T-helper 2 cell treated with Interferon-gamma antibody and Interleukin-4, amounts not matched to agents 100 ng/mL and 5 ng/mL, for 36 hours (primary cell): ENCODE data around the gene MALAT1. TPM values are rescaled to one million over a fixed set of nuclear protein-coding genes. Genes with fewer than 3 reads are reported as not detected.
"Not testable (repeated sequence)": the region's sequence is repeated elsewhere in the genome, so short reads cannot be mapped to it uniquely, and the experiment has no call there.

Experiments
- intact Hi-C: fragments of 100-400 bp; cut with micrococcal nuclease; formaldehyde crosslinking; loops from one replicate; pipeline ENCODE4 v1.15.1; 2023
- total RNA-seq: library from RNA; stranded (reverse); gene quantifications from 2 replicates; pipeline ENCODE4 v1.2.3, GENCODE V29; 2022

The MALAT1 gene
- 6,337 and 6,385 TPM in 2 replicates for total RNA-seq

DNA sequence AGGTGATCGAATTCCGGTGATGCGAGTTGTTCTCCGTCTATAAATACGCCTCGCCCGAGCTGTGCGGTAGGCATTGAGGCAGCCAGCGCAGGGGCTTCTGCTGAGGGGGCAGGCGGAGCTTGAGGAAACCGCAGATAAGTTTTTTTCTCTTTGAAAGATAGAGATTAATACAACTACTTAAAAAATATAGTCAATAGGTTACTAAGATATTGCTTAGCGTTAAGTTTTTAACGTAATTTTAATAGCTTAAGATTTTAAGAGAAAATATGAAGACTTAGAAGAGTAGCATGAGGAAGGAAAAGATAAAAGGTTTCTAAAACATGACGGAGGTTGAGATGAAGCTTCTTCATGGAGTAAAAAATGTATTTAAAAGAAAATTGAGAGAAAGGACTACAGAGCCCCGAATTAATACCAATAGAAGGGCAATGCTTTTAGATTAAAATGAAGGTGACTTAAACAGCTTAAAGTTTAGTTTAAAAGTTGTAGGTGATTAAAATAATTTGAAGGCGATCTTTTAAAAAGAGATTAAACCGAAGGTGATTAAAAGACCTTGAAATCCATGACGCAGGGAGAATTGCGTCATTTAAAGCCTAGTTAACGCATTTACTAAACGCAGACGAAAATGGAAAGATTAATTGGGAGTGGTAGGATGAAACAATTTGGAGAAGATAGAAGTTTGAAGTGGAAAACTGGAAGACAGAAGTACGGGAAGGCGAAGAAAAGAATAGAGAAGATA, at the start of gene MALAT1:
MALAT1 (plus strand) TSS at position 69 of the 736 bp plus-strand sequence.
- intact Hi-C loops = no loop called here

DNA sequence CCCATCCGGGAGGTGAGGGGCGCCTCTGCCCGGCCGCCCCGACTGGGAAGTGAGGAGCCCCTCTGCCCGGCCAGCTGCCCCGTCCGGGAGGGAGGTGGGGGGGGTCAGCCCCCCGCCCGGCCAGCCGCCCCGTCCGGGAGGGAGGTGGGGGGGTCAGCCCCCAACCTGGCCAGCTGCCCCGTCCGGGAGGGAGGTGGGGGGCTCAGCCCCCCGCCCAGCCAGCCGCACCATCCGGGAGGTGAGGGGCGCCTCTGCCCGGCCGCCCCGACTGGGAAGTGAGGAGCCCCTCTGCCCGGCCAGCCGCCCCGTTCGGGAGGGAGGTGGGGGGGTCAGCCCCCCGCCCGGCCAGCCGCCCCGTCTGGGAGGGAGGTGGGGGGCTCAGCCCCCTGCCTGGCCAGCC, 47.5 kb upstream of the MALAT1 start:
- intact Hi-C loops = not testable (repeated sequence)

DNA sequence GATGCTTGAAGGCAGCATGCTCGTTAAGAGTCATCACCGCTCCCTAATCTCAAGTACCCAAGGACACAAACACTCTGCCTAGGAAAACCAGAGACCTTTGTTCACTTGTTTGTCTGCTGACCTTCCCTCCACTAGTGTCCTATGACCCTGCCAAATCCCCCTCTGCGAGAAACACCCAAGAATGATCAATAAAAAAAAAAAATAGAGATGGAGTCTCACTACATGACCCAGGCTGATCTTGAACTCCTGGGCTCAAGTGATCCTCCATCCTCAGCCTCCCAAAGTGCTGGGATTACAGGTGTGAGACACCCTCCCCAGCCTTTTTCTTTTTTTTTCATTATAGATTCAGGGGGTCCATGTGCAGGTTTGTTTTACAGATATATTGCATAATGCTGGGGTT, 46.6 kb upstream of the MALAT1 start:
- intact Hi-C loops = not testable (repeated sequence)

DNA sequence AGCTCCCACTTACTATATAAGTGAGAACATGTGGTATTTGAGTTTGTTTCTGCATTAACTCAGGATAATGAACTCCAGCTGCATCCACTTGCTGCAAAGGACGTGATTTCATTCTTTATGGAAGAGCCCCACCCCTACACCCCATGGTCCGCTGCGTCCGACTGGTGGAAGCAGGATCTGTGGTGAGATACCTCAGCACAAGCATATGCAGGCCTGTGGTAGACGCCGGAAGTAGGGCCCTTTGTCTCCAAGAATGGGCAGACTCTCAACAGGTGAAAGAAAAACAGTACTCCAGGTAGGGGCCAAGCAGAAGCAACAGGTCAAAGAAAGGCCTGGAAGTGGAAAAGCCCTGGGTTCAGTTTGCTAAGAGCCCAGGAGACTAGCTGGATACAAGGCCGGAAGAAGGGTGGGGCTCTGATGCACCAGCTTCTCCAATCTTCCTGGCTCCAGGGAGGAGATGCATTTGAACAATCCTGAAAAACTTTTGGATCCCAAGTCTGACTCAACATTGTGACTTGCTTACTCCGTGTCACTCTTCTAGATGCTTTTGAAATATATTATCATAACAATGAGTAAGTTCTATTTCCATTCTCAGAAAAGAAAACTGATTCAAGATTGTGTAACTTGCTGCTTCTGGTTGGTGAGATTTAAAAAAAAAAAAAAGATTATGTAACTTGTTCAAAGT, 45.9 kb upstream of the MALAT1 start:
- intact Hi-C loops = no loop called here

DNA sequence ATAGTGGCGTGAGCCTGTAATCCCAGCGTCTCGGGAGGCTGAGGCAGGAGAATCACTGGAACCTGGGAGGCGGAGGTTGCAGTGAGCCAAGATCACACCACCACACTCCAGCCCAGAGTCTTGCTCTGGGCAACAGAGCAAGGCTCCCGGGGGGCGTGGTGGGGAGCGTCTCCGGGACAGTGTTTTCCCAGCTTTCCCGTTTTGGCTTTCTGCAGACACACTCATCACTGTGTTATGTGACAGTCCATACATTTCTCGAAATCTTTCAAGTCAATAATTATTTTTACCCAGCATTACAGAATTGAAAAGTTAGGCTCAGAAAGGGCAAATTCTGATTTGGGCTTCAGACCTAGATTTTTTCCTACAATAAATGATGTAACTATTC, 44.5 kb upstream of the MALAT1 start:
- intact Hi-C loops = loop anchor here (2.0 kb wide), 1 partner anchor 22 kb away; no protein-coding TSS in a partner anchor

DNA sequence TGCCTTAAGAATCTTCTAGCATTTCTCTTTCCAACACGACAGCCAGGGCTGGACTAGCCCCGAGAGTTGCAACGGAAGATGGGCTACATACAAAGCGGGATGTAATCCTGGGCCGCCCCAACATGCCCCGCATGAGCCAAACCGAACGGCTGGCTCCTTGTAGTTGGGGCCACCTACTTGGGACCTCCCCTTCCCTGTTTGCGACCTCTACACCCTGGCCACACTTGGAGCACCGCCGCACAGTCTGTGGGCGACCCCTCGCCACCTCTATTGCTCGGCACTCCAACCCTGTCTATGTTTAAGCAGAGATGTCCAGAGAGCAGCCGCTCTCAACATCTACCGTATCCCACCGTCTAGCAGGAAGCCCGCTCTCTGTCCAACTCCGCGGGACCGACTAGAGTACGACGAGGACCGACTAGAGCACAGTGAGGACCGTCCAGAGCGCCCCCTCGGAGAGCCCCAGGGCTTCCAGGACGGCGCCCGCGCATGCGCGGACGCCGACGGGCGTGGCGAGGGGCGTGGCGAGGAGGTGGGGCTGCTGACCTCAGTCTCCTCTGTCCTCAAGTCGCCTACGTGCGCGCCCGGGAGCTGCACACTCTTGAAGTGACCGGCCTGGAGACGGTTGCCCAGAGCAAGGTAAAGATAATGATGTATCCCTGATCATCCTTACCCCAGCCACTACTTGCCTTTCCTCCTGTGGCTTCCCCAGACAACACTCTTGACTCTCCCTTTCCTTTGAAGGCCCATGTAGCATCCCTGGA, 44.0 kb upstream of the MALAT1 start:
- intact Hi-C loops = loop anchor here (2.0 kb wide), 1 partner anchor 22 kb away; no protein-coding TSS in a partner anchor

DNA sequence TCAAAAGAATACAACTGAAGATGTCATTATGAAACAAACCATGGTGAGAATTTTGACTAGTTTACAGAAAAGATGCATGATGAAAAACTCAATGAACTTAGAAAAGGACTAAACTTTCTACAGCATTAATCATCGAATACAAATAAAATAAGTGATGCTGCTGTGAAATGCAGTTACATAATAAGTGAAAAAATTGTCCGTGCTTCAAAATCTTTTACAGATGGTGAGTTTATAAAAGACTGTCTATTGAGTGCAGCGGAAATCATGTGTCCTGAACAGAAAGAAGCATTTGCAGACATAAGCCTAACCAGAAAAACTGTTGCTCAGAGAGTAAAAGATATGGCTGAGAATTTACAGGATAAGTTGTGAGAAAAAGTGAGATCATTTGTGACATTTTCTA, 42.4 kb upstream of the MALAT1 start:
- intact Hi-C loops = no loop called here

DNA sequence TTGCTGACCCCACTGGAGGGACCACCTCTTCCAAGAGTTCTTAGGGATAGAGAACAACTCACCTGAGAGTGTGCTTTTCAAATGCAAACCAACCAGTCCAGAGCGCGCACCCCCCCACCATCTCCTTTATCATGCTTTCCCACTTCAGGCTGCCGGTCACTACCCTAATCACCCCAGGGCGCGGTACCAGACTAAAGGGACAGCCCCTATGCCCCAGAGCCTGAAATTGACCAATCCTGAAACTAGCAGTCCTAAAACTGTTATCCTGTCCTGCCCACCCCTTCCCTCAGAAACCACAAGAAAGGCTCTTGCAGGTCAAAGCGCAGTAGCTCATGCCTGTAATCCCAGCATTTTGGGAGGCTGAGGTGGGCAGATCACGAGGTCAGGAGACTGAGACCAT, 39.3 kb upstream of the MALAT1 start:
- intact Hi-C loops = no loop called here

DNA sequence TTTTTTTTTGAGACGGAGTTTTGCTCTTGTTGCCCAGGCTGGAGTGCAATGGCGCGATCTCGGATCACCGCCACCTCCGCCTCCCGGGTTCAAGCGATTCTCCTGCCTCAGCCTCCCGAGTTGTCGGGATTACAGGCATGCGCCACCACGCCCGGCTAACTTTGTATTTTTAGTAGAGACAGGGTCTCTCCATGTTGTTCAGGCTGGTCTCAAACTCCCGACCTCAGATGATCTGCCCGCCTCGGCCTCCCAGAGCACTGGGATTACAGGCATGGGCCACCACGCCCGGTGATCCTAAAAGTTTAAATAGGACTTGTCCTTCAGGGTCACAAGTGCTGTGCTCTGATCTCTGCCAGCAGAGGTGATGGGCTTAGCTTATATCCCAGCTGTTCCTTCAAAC, 33.4 kb upstream of the MALAT1 start:
- intact Hi-C loops = not testable (repeated sequence)

DNA sequence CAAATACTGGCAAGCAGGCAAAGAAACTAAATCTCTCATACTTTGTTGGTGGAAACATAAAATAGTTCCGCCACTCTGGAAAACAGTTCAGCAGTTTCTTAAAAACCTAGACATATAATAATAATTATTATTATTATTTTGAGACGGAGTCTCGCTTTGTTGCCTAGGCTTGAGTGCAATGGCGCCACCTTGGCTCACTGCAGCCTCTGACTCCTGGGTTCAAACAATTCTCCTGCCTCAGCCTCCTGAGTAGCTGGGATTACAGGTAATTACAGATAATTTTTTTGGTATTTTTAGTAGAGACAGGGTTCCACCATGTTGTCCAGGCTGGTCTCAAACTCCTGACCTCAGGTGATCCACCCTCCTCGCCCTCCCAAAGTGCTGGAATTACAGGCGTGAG, 31.5 kb upstream of the MALAT1 start:
- intact Hi-C loops = not testable (repeated sequence)

DNA sequence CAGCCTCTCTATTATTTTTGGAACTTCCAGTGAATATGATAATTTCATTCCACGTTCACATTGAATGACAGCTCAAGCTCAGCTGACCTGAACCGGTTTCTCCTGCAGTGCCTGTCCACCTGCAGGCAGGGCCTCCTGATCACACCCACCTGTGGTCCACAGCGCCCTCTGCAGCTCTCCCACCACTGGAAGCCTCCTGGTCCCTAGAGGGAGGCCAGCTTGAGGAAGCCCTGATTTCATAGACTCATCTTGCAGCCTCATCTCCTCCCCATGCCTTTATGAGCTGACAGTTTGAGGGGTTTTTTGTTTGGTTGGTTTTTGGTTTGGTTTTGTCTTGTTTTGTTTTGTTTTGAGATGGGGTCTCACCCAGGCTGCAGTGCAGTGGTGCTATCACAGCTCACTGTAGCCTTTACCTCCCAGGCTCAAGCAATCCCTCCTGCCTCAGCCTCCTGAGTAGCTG, 29.9 kb upstream of the MALAT1 start:
- intact Hi-C loops = no loop called here

DNA sequence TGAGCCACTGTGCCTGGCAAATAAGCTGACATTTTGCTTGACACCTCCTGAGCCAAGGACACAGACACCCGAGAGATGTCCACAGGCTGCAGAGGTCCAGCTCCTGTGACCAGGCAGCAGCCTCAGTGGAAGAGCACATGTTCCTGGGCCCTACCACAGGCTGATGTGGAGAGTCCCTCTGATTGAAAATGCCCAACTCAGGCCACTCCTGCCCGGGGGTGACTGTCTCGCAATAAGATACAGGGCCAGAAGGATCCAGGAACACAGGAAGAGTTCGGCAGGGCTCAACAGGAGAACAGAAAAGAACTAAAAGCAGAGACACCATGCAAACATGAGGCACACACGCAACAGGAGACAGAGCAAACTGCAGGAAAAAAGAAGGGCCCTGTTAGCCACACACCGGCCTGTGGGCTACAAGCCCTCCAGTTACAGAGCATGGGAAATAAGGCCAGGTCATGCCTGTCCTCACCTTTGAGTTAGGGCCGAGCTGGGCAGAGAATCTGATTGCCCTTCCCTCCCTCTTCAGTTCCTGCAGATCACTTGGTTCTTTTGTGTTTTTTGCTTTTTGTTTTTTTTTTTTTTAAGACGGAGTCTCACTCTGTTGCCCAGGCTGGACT, 28.3 kb upstream of the MALAT1 start:
- intact Hi-C loops = loop anchor here (5.0 kb wide), 1 partner anchor 38 kb away; no protein-coding TSS in a partner anchor

DNA sequence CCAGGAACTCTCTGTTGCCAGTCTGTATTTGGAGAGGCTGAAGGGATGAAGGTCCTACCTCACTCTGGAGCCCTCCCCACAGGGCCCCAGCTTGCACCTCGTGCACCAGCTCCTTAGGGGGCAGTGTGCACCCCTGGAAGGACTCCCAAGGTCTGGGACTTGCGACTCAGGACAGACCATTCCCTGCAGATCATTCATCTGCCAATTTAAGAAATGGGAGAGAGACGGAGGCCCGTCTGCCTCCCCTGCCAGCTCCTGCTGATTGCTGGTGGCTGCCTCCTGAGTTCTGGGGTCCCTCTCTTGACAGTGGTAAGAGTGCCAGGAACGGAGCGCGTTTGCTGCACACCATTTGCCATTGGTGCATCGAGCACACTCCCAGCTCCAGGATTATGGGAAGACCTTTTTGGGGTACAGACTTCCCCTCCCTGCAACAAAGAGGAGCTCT, 27.4 kb upstream of the MALAT1 start:
- intact Hi-C loops = loop anchor here (5.0 kb wide), 1 partner anchor 39 kb away; no protein-coding TSS in a partner anchor

DNA sequence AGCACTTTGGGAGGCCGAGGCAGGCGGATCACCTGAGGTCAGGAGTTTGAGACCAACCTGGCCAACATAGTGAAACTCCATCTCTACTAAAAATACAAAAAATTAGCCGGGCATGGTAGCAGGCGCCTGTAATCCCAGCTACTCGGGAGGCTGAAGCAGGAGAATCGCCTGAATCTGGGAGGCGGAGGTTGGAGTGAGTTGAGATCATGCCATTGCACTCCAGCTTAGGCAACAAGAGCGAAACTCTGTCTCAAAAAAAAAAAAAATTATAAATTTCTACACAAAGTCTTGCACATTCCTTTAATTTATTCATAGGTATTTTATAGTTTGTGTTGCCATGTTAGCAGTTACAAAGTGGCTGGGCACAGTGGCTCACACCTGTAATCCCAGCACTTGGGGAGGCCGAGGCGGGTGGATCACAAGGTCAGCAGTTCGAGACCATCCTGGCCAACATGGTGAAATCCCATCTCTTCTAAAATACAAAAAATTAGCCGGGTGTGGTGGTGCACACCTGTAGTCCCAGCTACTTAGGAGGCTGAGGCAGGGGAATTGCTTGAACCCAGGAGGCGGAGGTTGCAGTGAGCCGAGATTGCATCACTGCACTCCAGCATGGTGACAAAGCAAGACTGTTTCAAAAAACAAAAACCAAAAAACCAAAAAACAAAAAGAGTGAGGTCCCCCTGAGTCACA, 26.1 kb upstream of the MALAT1 start:
- intact Hi-C loops = loop anchor here (5.0 kb wide), 1 partner anchor 40 kb away; no protein-coding TSS in a partner anchor

DNA sequence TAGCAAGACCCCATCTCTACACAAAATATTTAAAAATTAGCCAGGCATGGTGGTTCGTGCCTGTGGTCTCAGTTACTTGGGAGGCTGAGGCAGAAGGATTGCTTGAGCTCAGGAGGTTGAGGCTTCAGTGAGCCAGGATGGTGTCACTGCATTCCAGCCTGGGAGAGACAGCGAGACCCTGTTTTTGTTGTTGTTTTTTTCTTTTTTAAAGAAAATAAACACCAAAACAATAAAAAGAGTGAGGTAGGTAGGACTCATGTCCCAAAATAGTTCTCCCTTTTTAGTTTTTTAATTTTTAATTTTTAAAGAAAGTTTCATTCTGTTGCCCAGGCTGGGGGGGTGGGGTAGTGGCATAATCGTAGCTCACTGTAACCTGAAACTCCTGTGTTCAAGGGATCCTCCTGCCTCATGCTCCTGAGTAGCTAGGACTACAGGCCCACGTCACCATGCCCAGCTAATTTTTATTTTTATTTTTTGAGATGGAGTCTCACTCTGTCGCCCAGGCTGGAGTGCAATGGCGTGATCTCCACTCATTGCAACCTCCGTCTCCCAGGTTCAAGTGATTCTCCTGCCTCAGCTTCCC, 25.5 kb upstream of the MALAT1 start:
- intact Hi-C loops = loop anchor here (5.0 kb wide), 1 partner anchor 41 kb away; no protein-coding TSS in a partner anchor

DNA sequence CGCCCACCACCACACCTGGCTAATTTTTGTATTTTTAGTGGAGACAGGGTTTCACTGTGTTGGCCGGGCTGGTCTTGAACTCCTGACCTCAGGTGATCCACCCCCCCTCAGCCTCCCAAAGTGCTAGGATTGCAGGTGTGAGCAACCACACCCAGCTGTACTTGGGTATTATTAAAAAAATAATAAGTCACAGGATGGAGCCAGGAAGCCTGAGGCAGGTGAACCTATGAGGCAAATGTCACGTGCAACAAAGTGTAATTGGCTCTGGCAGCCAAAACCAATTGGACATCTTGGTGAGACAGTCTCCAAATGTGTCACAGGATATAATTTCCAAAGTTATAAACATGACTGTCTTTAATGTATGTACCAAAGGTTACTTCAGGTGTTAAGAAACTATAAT, 24.0 kb upstream of the MALAT1 start:
- intact Hi-C loops = loop anchor here (5.0 kb wide), 1 partner anchor 43 kb away; no protein-coding TSS in a partner anchor

DNA sequence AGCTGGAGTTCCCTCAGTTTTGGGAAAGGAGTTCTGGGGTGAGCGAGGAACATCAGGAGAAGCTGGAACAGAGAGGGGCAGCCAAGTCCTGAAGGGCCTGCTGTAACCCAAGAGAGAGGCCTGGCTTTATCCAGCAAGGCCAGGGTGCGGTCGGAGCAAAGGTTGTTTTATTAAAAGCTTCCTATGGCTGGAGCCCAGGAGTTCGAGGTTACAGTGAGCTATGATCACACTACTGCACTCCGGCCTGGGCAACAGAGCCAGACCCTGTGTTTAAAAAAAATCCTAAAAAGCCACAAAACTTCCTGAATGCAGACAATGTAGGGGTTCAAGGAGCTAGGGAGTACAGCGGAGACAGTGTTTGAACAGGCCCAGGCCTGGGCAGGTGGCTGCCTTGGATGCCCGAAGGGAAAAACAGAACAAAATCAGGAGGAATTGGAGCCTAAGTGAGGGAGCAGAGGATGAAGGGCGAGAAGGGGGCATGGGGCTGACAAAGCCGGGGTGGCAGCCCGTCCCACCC, 22.2 kb upstream of the MALAT1 start:
- intact Hi-C loops = loop anchor here (1.0 to 2.0 kb wide), 3 partner anchors 21 to 60 kb away; no protein-coding TSS in a partner anchor

DNA sequence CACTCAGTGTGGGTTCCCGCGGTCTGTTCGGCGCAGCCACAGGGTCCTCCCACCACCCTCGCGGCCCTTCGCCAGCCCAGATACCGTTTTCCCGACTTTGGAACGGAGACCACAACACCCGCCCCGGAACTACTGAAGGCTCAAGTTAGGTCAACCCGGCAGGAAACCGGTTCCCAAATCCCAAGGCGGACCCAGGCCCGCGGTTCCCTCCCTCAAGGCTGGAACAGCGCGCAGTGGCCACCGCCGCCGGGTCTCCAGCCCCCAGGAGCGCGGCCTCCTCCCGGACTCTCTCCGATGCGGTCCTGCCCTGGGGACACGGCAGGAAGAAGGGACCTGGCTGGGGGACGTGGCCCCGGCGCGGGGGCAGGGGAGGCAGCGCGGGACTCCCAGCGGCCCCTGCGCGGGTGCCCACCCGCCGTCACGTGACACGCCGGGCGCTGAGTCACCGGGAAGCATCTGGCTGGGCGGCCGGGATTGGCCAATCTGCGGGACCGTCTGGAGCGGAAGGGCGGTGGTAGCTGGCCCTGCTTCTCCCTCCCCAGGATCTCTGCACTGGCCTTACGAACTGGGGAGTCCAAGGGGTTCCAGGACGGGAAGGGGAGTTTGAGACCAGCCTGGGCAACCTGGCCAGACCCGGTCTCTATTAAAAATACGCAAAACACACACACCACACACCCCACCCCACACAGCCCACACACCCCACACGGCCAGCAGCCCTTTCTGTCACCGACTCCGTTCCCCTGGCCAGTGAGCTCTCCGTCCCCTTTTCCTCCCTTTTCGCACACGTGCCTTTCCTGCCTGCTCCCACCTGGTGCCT, 21.5 kb upstream of the MALAT1 start:
- intact Hi-C loops = loop anchor here (1.0 to 2.0 kb wide), 3 partner anchors 20 to 61 kb away; no protein-coding TSS in a partner anchor
